Panc1 (cell line): ENCODE data around the gene PTPRR. TPM values are rescaled to one million over a fixed set of nuclear protein-coding genes. Genes with fewer than 3 reads are reported as not detected.

Source experiments
- ATAC-seq: fragments of 200-7000 bp; cut with Tn5 transposase; 2 replicates; pipeline ENCODE4 v1.9.1; 2020; ENCODE audit warnings: mild to moderate bottlenecking, moderate library complexity
- BruUV-seq: library from RNA; stranded (reverse); fragments of 400-500 nt; replicated peaks from 2 replicates; lab custom pipeline; 2021; lab: Mats Ljungman, UMichigan
- CTCF ChIA-PET: fragments of 300-600 bp; sonication (Branson Sonifier 250); formaldehyde crosslinking; loops from one replicate; lab custom pipeline; 2022; ENCODE audit warnings: antibody characterized with exemption; lab: Charles Lee
- POLR2A ChIA-PET: fragments of 300-600 bp; sonication (Branson Sonifier 250); formaldehyde crosslinking; loops from one replicate; lab custom pipeline; 2022; ENCODE audit warnings: antibody characterized with exemption; lab: Charles Lee
- DNase-seq: peaks from one replicate; pipeline ENCODE4 v3.0.0-alpha.2; 2010; ENCODE audit warnings: low read depth, low spot score
- H3K27ac ChIP-seq: 2 replicates; pipeline ENCODE4 v1.5.1; 2011; ENCODE audit warnings: mild to moderate bottlenecking, low read length, inconsistent platforms
- H3K27me3 ChIP-seq: fragments of 200-500 bp; sonication (Bioruptor generic); 2 replicates; pipeline ENCODE4 v1.6.0; 2014; ENCODE audit warnings: low read length, inconsistent platforms; ENCODE audit not compliant: control insufficient read depth, insufficient read depth
- H3K36me3 ChIP-seq: fragments of 200-500 bp; sonication (Bioruptor generic); 2 replicates; pipeline ENCODE4 v1.5.1; 2014; ENCODE audit warnings: inconsistent platforms, mild to moderate bottlenecking, low read length, moderate library complexity; ENCODE audit not compliant: control insufficient read depth, insufficient read depth
- H3K4me1 ChIP-seq: 2 replicates; pipeline ENCODE4 v1.5.1; 2011; ENCODE audit warnings: inconsistent platforms, mild to moderate bottlenecking, low read length, moderate library complexity; ENCODE audit not compliant: control insufficient read depth, insufficient read depth
- H3K4me3 ChIP-seq, 2 experiments: 2 replicates each; pipeline ENCODE4 v1.5.1; 2011 to 2012; ENCODE audit warnings: low read depth in 2 of 2, low read length in 2 of 2, mild to moderate bottlenecking in 2 of 2, inconsistent platforms in 1 of 2, moderate library complexity in 1 of 2
- H3K9me3 ChIP-seq: fragments of 200-500 bp; sonication (Bioruptor generic); 2 replicates; pipeline ENCODE4 v1.5.1; 2014; ENCODE audit warnings: low read depth, mild to moderate bottlenecking, inconsistent platforms, low read length, moderate library complexity; ENCODE audit not compliant: control insufficient read depth, insufficient read depth
- CTCF ChIP-seq: fragments of 450-650 bp; IDR thresholded peaks from 2 replicates; pipeline ENCODE4 v1.5.1; 2017; ENCODE audit warnings: mild to moderate bottlenecking
- POLR2AphosphoS5 ChIP-seq: IDR thresholded peaks from 2 replicates; pipeline ENCODE4 v1.6.1; 2012; ENCODE audit warnings: mild to moderate bottlenecking, low read depth, low read length, moderate library complexity
- SIN3A ChIP-seq: IDR thresholded peaks from 2 replicates; pipeline ENCODE4 v1.6.1; 2012; ENCODE audit warnings: low read depth, mild to moderate bottlenecking, low read length, moderate library complexity, borderline replicate concordance; ENCODE audit not compliant: insufficient read depth
- TCF7L2 ChIP-seq: IDR thresholded peaks from 2 replicates; pipeline ENCODE4 v1.6.1; 2011; ENCODE audit warnings: mild to moderate bottlenecking, low read depth, low read length, inconsistent platforms
- in situ Hi-C: cut with HindIII; loops from 2 replicates; pipeline ENCODE4 v1.10.0; 2016; ENCODE audit warnings: low sequenced_read_pairs, low pct_unique_long_range_greater_than_20kb
- intact Hi-C: fragments of 100-400 bp; cut with micrococcal nuclease; formaldehyde crosslinking; loops from one replicate; pipeline ENCODE4 v1.10.0; 2022; ENCODE audit not compliant: unreplicated experiment
- total RNA-seq: library from RNA; stranded (reverse); gene quantifications from one replicate; pipeline ENCODE4 v1.2.1, GENCODE V29; 2021; ENCODE audit not compliant: unreplicated experiment
- TF ChIP-seq, protein P1 (sequence below), 2 experiments: IDR thresholded peaks; 2 replicates each; pipeline ENCODE4 v1.6.1; 2011 to 2012; ENCODE audit warnings: low read depth in 2 of 2, control low read depth in 1 of 2, low read length in 1 of 2, mild to moderate bottlenecking in 1 of 2, moderate library complexity in 1 of 2; ENCODE audit not compliant: insufficient read depth in 1 of 2

PTPRR gene
- total RNA-seq, 1 experiment from 2014 or later: not detected

DNA sequence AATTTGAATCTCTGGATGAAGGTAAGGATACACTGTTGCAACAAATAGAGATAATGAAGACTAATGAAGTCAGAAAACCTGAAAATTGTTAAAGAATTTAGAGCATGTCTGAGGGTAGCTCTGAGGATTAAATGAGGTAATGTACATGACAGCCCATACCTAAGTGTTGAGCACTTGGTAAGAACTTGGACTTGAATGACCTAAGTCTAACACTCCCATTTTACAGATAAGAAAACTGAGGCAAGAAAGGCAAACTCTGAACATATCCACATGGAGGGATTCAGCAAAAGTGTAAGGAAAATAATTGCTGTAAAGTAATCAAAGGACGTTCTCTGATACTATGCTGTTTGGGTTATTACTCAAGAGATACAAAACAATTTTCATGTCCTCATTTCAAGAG, 312.4 kb downstream of the PTPRR start:
- Histone ChIP-seq H3K27ac (no peak overlapping the region), H3K27me3 (peaks cover 13% of the 10 kb centered on the region), H3K4me1 (peaks cover 3% of the 10 kb centered on the region; the same call in 1 of the 2 replicates), H3K9me3 (no peaks in the 10 kb centered on the region), H3K36me3 (no peaks in the 10 kb centered on the region), H3K4me3 (no peak overlapping the region)
- no peak for DNase-seq
- BruUV-seq: no TSS peak
- ATAC-seq: no peak
- TF ChIP-seq SIN3A (no peak), CTCF (no peak)
- intact Hi-C loops (no loop called here), in situ Hi-C loops (no loop called here)
- POLR2A ChIA-PET: no interaction called here
- CTCF ChIA-PET: no interaction called here

DNA sequence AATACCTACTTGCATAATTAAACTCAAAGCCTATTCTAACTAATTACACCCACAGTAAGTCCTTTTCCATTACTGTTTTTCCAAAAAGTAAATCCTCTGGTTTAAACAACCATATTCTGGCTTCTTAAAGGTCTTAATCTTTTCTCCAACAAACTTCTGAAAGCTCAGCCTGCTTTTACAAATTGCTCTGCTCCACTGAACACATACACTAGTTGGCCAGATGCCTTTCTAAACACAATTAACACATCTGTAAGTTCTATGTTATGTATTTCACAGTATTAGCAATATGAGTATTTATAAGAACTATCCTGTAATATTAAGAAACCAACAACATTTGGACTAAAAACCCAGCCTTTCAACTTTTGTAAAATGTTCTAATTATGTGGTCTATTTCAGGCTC, 313.4 kb downstream of the PTPRR start:
- intact Hi-C loops: no loop called here
- Histone ChIP-seq H3K27me3 (peaks cover 12% of the 10 kb centered on the region), H3K4me1 (peaks cover 3% of the 10 kb centered on the region; the same call in 1 of the 2 replicates), H3K9me3 (no peaks in the 10 kb centered on the region), H3K36me3 (no peaks in the 10 kb centered on the region), H3K27ac (no peak overlapping the region), H3K4me3 (no peak overlapping the region)
- ChIA-PET POLR2A (no interaction called here), CTCF (no interaction called here)
- no TSS peak for BruUV-seq
- in situ Hi-C loops: no loop called here
- no peak for ATAC-seq
- TF ChIP-seq CTCF: no peak
- TF ChIP-seq POLR2AphosphoS5: no peak
- TF ChIP-seq, protein P1, sequence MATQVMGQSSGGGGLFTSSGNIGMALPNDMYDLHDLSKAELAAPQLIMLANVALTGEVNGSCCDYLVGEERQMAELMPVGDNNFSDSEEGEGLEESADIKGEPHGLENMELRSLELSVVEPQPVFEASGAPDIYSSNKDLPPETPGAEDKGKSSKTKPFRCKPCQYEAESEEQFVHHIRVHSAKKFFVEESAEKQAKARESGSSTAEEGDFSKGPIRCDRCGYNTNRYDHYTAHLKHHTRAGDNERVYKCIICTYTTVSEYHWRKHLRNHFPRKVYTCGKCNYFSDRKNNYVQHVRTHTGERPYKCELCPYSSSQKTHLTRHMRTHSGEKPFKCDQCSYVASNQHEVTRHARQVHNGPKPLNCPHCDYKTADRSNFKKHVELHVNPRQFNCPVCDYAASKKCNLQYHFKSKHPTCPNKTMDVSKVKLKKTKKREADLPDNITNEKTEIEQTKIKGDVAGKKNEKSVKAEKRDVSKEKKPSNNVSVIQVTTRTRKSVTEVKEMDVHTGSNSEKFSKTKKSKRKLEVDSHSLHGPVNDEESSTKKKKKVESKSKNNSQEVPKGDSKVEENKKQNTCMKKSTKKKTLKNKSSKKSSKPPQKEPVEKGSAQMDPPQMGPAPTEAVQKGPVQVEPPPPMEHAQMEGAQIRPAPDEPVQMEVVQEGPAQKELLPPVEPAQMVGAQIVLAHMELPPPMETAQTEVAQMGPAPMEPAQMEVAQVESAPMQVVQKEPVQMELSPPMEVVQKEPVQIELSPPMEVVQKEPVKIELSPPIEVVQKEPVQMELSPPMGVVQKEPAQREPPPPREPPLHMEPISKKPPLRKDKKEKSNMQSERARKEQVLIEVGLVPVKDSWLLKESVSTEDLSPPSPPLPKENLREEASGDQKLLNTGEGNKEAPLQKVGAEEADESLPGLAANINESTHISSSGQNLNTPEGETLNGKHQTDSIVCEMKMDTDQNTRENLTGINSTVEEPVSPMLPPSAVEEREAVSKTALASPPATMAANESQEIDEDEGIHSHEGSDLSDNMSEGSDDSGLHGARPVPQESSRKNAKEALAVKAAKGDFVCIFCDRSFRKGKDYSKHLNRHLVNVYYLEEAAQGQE (IDR thresholded peaks at IDR 0.05; ENCODE audit: insufficient read depth in 1 of 2, low read depth in 2 of 2, low read length in 1 of 2): no peak
- no peak for TF ChIP-seq TCF7L2
- no peak for TF ChIP-seq SIN3A
- no peak for DNase-seq
